ENCODE results near the gene PLD5.
"Not testable (repeated sequence)": the region's sequence is repeated elsewhere in the genome, so short reads cannot be mapped to it uniquely, and the experiment has no call there.

The PLD5 gene

GRCh38 chr1:242212401-242212800, 312.1 kb downstream of the PLD5 start:
- DNase-seq (ENCODE audit: low read depth): no peak

GRCh38 chr1:242211254-242212022, 313.1 kb downstream of the PLD5 start:
- no peak for DNase-seq (ENCODE audit: low read depth)

GRCh38 chr1:242210316-242210715, 314.2 kb downstream of the PLD5 start:
- not testable (repeated sequence) for DNase-seq (ENCODE audit: low read depth)

- DNase-seq (ENCODE audit: low read depth): no peak
Measured at GRCh38 chr1:242209063-242209462, 315.4 kb downstream of the PLD5 start.

GRCh38 chr1:242208021-242208420, 316.5 kb downstream of the PLD5 start:
- DNase-seq (ENCODE audit: low read depth): no peak

GRCh38 chr1:242206994-242207393, 317.5 kb downstream of the PLD5 start:
- DNase-seq (ENCODE audit: low read depth): no peak

- DNase-seq (ENCODE audit: low read depth): no peak
Measured at GRCh38 chr1:242205622-242206489, 318.6 kb downstream of the PLD5 start.

DNA sequence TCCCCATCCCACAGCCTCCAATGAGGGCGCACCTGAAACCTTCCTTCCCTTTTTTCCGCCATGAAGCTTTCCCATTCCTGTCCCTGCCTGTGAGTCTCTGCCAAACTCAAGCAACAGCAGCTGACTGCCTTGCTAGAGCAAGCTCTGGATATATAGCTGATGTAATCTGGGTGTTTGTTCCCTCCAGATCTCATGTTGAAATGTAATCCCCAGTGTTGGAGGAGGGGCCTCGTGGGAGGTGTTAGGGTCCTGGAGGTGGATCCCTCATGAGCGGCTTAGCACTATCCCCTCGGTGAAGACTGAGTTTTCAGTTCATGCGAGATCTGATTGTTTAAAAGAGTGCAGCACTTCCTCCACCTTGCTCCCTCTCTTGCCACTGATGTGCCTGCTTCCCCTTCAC, 321.2 kb downstream of the PLD5 start:
- DNase-seq (ENCODE audit: low read depth): no peak

DNA sequence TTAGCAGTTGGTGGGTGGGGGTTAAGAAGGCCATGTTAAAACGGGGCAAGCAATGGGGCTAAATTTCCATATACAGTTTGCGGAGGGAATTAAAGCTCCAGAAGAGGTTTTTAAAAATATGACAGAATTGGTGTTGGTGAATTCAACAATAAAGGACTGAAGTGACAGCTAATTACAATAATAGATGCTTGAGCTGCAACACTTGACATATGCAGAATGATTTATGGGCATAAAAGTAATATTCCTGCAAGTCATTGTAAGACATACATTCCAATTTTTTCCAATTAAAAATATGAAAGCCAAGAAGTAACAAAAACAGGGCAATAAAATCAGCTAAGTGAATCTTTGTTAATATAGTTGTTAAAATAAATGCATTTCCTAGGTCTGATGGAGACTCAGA, 323.4 kb downstream of the PLD5 start:
- no peak for DNase-seq (ENCODE audit: low read depth)

- no peak for DNase-seq (ENCODE audit: low read depth)
Measured at GRCh38 chr1:242199776-242200458, 324.6 kb downstream of the PLD5 start.

DNA sequence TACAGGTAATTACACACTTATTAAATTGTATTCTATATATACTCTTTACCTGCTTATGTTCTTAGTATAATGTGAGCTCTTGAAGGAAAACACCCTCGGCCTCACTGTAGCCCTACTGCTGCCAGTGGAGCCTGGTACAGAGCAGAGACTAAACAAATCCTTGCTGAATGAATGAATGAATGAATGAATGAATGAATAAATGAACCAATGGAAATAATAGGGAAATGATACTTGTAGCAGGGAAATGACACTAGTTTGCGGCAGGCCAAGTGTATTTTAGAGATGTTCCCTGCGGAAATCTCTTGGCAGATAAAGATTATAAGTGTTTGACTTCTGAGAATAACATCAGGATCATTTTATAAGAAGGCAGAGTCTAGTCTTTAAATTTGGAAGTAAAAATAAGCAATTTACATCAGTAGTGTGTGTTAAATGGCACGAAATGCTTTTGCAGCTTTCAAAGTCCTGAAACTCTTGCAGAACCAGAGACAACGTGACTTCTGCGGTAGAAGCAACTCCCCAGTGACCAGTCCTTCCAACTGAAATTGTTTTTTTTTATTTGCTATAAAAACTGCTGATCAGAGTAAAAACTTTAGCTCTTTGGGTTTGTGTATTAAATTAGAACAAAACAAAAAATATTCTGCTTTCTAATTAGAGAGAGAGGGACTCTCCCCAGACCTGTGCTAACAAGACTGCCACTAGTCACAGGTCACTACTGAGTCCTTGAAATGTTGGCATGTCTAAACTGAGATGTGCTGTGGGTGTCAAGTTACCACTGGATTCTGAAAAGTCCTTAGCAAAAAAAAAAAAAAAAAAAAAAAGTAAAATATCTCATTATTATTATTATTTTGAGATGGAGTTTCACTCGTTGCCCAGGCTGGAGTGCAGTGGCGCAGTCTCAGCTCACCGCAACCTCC, 326.3 kb downstream of the PLD5 start:
- DNase-seq (ENCODE audit: low read depth): no peak

- DNase-seq (ENCODE audit: low read depth): no peak
Measured at GRCh38 chr1:242196914-242197313, 327.6 kb downstream of the PLD5 start.

- DNase-seq (ENCODE audit: low read depth): no peak
Measured at GRCh38 chr1:242196101-242196500, 328.4 kb downstream of the PLD5 start.

- DNase-seq (ENCODE audit: low read depth): no peak
Measured at GRCh38 chr1:242189591-242189990, 334.9 kb downstream of the PLD5 start.

- no peak for DNase-seq (ENCODE audit: low read depth)
Measured at GRCh38 chr1:242187816-242188215, 336.7 kb downstream of the PLD5 start.

DNA sequence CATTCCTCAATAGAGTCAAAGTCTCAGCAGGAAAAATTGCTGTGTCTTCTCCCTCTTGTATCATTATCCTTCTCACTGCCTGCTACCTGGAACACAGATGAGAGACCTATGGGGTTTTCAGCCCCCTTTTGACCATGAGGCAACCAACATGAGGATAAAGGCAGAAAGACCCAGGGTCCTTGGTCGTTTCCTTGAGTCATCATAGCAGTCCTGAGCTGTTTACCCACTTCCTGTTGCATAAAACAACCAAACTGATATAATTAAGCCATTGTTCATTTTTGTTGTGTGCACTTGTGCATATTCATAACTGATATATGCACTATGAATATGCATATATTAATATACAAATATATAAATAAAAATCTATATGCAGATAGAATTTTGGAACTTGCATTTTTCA, 337.3 kb downstream of the PLD5 start:
- DNase-seq (ENCODE audit: low read depth): no peak

- no peak for DNase-seq (ENCODE audit: low read depth)
Measured at GRCh38 chr1:242185731-242186130, 338.8 kb downstream of the PLD5 start.

GRCh38 chr1:242184955-242185354, 339.5 kb downstream of the PLD5 start:
- no peak for DNase-seq (ENCODE audit: low read depth)

DNA sequence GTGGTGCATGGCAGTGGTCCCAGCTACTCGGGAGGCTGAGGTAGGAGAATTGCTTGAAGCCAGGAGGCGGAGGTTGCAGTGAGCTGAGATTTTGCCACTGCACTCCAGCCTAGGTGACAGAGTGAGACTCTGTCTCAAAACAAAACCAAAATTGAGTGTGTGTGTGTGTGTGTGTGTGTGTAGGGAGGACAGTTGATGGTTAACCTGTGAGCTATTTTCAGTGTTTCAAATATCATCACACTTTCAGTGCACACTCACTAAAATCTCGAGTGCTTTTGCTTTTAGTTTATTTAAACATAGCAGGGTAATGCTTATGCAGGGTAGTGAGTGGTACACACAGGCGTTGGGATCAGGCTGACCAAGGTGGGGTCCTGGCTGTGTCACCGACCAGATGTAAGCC, 344.7 kb downstream of the PLD5 start:
- DNase-seq (ENCODE audit: low read depth): not testable (repeated sequence)

DNA sequence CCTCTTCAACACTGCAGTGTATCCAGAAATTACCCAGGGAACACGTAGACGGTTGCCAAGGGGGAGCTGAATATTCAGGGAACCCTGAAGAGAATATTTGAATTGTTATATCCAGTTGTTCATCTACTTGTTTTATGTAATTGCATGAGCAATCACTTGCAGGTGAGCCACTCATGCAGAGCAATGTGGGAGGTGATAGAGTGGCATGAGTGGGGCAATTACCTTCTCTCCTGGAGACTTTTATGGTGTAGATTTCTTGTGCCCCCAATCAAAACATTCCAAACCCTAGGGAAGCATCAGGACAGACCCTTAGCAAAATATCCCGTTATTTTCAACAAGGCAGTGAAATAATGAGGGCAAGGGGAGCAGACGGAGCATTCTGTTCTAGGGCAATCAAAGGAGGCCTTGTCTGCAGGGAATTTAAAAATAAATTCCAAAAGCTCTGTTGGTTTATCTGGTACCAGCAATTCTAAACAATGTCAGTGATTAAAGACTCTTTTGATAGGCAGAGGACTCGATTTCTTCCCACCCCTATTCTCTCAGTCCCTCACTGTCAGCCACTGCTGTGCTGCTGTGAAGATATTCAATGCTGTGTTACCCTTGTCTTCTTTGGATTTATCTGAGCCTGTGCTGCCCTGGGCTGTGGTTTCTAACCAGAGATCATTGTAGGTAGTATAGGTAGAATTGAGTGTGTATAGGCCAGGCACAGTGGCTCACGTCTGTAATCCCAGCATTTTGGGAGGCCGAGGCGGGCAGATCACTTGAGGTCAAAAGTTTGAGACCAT, 345.4 kb downstream of the PLD5 start:
- no peak for DNase-seq (ENCODE audit: low read depth)

GRCh38 chr1:242178436-242178835, 346.1 kb downstream of the PLD5 start:
- DNase-seq (ENCODE audit: low read depth): no peak

Data from iris pigment epithelial cell (primary cell).